Prostate gland (tissue), 2 donors: Measurements from ENCODE around the gene ALDH1L1.

Experiments
- CTCF ChIP-seq, 4 experiments: fragments of 200-600 bp in 2 of 4; fragments of 450-650 bp in 2 of 4; sonication (generic) in 2 of 4; IDR thresholded peaks; 1 replicate in 3 of 4; 2 replicates in 1 of 4; pipeline ENCODE4 v1.5.1; 2016 to 2019; ENCODE audit warnings: antibody characterized with exemption in 4 of 4, mild to moderate bottlenecking in 2 of 4, moderate library complexity in 2 of 4
- POLR2A ChIP-seq: fragments of 450-650 bp; IDR thresholded peaks from one replicate; pipeline ENCODE4 v1.6.1; 2016; ENCODE audit warnings: antibody characterized with exemption, mild to moderate bottlenecking

- TF ChIP-seq POLR2A (no peak), CTCF (IDR thresholded peaks at IDR 0.05) (no peak)
These were observed 27.9 kb downstream of the ALDH1L1 start for GRCh38 chr3:126152458-126152857.
